ENCODE results near the gene XRCC3.

The XRCC3 gene

GRCh38 chr14:103705118-103705503, 10.1 kb downstream of the XRCC3 start:
- H3K27ac Mint-ChIP-seq, result peak overlapping the region; percentile 90
- H3K9me3 Mint-ChIP-seq, result no peaks in the 10 kb centered on the region
- peaks cover 38% of the 10 kb centered on the region for H3K4me1 Mint-ChIP-seq

DNA sequence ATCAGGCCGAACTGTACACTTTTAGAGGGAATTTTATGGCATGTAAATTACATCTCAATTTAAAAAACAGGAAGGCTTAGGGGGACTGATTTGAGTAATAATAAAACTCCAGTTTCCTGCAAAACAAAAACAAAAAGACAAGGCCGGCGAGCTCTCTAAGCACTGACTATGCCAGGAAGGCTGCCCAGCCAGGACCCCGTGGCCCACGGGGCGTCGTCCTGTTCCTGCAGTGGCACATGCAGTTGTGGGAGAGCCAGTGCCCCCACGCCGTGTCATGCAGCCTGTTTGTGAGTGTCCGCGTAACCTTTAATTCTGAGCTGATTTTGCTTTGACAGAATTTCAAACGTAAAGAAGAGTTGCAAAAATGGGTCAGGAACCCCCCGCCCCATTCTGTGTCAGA, 10.5 kb downstream of the XRCC3 start:
- Mint-ChIP-seq H3K27ac (peak overlapping the region; percentile 90), H3K4me3 (no peak overlapping the region)
- no peak for DNase-seq

More at GRCh38 chr14:103705118-103705503, 10.1 kb downstream of the XRCC3 start:
- TF ChIP-seq, protein P1, sequence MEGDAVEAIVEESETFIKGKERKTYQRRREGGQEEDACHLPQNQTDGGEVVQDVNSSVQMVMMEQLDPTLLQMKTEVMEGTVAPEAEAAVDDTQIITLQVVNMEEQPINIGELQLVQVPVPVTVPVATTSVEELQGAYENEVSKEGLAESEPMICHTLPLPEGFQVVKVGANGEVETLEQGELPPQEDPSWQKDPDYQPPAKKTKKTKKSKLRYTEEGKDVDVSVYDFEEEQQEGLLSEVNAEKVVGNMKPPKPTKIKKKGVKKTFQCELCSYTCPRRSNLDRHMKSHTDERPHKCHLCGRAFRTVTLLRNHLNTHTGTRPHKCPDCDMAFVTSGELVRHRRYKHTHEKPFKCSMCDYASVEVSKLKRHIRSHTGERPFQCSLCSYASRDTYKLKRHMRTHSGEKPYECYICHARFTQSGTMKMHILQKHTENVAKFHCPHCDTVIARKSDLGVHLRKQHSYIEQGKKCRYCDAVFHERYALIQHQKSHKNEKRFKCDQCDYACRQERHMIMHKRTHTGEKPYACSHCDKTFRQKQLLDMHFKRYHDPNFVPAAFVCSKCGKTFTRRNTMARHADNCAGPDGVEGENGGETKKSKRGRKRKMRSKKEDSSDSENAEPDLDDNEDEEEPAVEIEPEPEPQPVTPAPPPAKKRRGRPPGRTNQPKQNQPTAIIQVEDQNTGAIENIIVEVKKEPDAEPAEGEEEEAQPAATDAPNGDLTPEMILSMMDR (IDR thresholded peaks at IDR 0.05), result no peak
- Mint-ChIP-seq H3K4me3 (no peak overlapping the region), H3K36me3 (ENCODE audit: low read depth) (peaks cover 28% of the 10 kb centered on the region), H3K27me3 (ENCODE audit: low read depth, poor library complexity) (no peaks in the 10 kb centered on the region)
- DNase-seq, result no peak

GRCh38 chr14:103703433-103704385, 11.5 kb downstream of the XRCC3 start:
- H3K4me3 Mint-ChIP-seq, result no peak overlapping the region

More for the DNA sequence above, 10.5 kb downstream of the XRCC3 start:
- Mint-ChIP-seq H3K27me3 (ENCODE audit: low read depth, poor library complexity) (no peaks in the 10 kb centered on the region), H3K36me3 (ENCODE audit: low read depth) (peaks cover 26% of the 10 kb centered on the region), H3K9me3 (no peaks in the 10 kb centered on the region), H3K4me1 (peaks cover 36% of the 10 kb centered on the region)
- TF ChIP-seq, protein P1 (IDR thresholded peaks at IDR 0.05), result no peak

GRCh38 chr14:103702497-103703432, 12.5 kb downstream of the XRCC3 start:
- H3K4me3 Mint-ChIP-seq, result no peak overlapping the region
- TF ChIP-seq, protein P1 (IDR thresholded peaks at IDR 0.05), result no peak
- peak overlapping the region; percentile 84 for H3K27ac Mint-ChIP-seq

More at GRCh38 chr14:103703433-103704385, 11.5 kb downstream of the XRCC3 start:
- Mint-ChIP-seq H3K36me3 (ENCODE audit: low read depth) (peaks cover 19% of the 10 kb centered on the region), H3K4me1 (peaks cover 33% of the 10 kb centered on the region), H3K9me3 (no peaks in the 10 kb centered on the region), H3K27me3 (ENCODE audit: low read depth, poor library complexity) (peaks cover 3% of the 10 kb centered on the region), H3K27ac (peak overlapping the region; percentile 98)
- TF ChIP-seq, protein P1 (IDR thresholded peaks at IDR 0.05), result no peak
- no peak for DNase-seq

DNA sequence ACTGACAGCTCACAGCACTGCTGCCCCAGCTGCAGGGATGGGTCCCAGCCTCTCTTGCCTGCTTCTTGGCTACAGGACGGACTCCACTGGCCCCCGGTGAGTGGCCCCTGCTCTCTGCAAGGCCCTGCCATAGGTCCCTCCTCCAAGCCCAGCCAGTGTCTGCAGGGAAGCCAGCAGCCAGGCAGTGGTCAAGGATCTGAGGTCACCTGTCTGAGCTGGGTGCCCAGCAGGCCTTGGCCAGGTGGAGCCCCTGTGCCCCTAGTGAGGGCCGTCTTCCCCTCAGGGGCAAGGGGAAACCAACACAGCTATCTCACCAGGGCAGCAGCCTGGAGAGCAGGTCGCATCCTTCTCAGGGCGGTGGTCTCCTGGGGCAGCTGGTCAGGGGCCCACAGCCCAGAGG, 13.2 kb downstream of the XRCC3 start:
- H3K4me3 Mint-ChIP-seq, result no peak overlapping the region
- no peaks in the 10 kb centered on the region for H3K9me3 Mint-ChIP-seq
- peak overlapping the region; percentile 87 for H3K27ac Mint-ChIP-seq
- peaks cover 14% of the 10 kb centered on the region for H3K36me3 Mint-ChIP-seq (ENCODE audit: low read depth)
- peaks cover 38% of the 10 kb centered on the region for H3K4me1 Mint-ChIP-seq
- H3K27me3 Mint-ChIP-seq (ENCODE audit: low read depth, poor library complexity), result peaks cover 3% of the 10 kb centered on the region
- TF ChIP-seq, protein P1 (IDR thresholded peaks at IDR 0.05), result no peak
- DNase-seq, result no peak

More at GRCh38 chr14:103702497-103703432, 12.5 kb downstream of the XRCC3 start:
- no peak for DNase-seq
- Mint-ChIP-seq H3K4me1 (peaks cover 33% of the 10 kb centered on the region), H3K9me3 (no peaks in the 10 kb centered on the region), H3K27me3 (ENCODE audit: low read depth, poor library complexity) (peaks cover 3% of the 10 kb centered on the region), H3K36me3 (ENCODE audit: low read depth) (peaks cover 14% of the 10 kb centered on the region)

All from nephron progenitor cell (in vitro differentiated cells).